Cardiac fibroblast (primary cell): Measurements from ENCODE around the gene TAAR5.

ENCODE experiments used
- DNase-seq, 2 donors: peaks; one replicate each; pipeline versions ENCODE4 v3.0.0 to v3.0.0-alpha.2; 2010; ENCODE audit warnings: low read depth in 2 of 2
- H3K4me3 ChIP-seq, 2 donors: replicated peaks in 1 of 2; 1 replicate in 1 of 2; 2 replicates in 1 of 2; pipeline ENCODE4 v1.5.1; 2011; ENCODE audit warnings: low read depth in 2 of 2, low read length in 2 of 2, mild to moderate bottlenecking in 2 of 2, moderate library complexity in 1 of 2
- CTCF ChIP-seq: IDR thresholded peaks from one replicate; pipeline ENCODE4 v1.5.1; 2011; ENCODE audit warnings: low read depth, mild to moderate bottlenecking, low read length, inconsistent platforms

TAAR5 gene

GRCh38 chr6:132598473-132598872 is 8.9 kb upstream of the TAAR5 start:
- no peak overlapping the region for H3K4me3 ChIP-seq
- peak; percentile 26 for TF ChIP-seq CTCF
- DNase-seq = peak in 1 of 2 donors; percentile 8

- no peak for TF ChIP-seq CTCF
These were observed 6.7 kb upstream of the TAAR5 start for GRCh38 chr6:132596201-132596600.

GRCh38 chr6:132592855-132593254 is 3.3 kb upstream of the TAAR5 start:
- DNase-seq = no peak
- no peak for TF ChIP-seq CTCF
- H3K4me3 ChIP-seq = no peak overlapping the region

More at GRCh38 chr6:132596201-132596600, 6.7 kb upstream of the TAAR5 start:
- H3K4me3 ChIP-seq = no peak overlapping the region
- no peak for DNase-seq

- H3K4me3 ChIP-seq = no peak overlapping the region
- no peak for TF ChIP-seq CTCF
- DNase-seq = no peak
These were observed 821 bp upstream of the TAAR5 start for GRCh38 chr6:132590362-132590761.

- TF ChIP-seq CTCF = no peak
- no peak for DNase-seq
- H3K4me3 ChIP-seq = no peak overlapping the region
These were observed 2.1 kb downstream of the TAAR5 start for GRCh38 chr6:132587424-132587823.

GRCh38 chr6:132584698-132585097 is 4.8 kb downstream of the TAAR5 start:
- DNase-seq = no peak
- TF ChIP-seq CTCF = no peak
- H3K4me3 ChIP-seq = no peak overlapping the region

- H3K4me3 ChIP-seq = no peak overlapping the region
- no peak for DNase-seq
- TF ChIP-seq CTCF = no peak
These were observed 17.8 kb downstream of the TAAR5 start for GRCh38 chr6:132571774-132572173.
